DMS53 treated with DMSO at 0.1 percent for 48 hours (cell line): Measurements from ENCODE around the gene C1orf21.

ENCODE experiments used
- DNase-seq: peaks from one replicate; lab custom pipeline; 2025; ENCODE audit not compliant: unreplicated experiment; lab: John Stamatoyannopoulos, UW

The C1orf21 gene

GRCh38 chr1:184483101-184483683 lies 96.4 kb downstream of the C1orf21 start:
- DNase-seq = peak; percentile 41

- no peak for DNase-seq
Observed at GRCh38 chr1:184485751-184486723, 99.2 kb downstream of the C1orf21 start.

- DNase-seq = no peak
Observed at GRCh38 chr1:184486761-184487445, 100.1 kb downstream of the C1orf21 start.

- DNase-seq = no peak
Observed at GRCh38 chr1:184487531-184488193, 100.8 kb downstream of the C1orf21 start.

GRCh38 chr1:184489908-184490307 lies 103.1 kb downstream of the C1orf21 start:
- no peak for DNase-seq

GRCh38 chr1:184492536-184492935 lies 105.7 kb downstream of the C1orf21 start:
- DNase-seq = no peak

- DNase-seq = no peak
Observed at GRCh38 chr1:184493987-184494388, 107.2 kb downstream of the C1orf21 start.

GRCh38 chr1:184494929-184495328 lies 108.1 kb downstream of the C1orf21 start:
- no peak for DNase-seq

- no peak for DNase-seq
Observed at GRCh38 chr1:184497959-184498723, 111.3 kb downstream of the C1orf21 start.

GRCh38 chr1:184499616-184500015 lies 112.8 kb downstream of the C1orf21 start:
- no peak for DNase-seq

- no peak for DNase-seq
Observed at GRCh38 chr1:184502161-184502560, 115.3 kb downstream of the C1orf21 start.

GRCh38 chr1:184503221-184503749 lies 116.5 kb downstream of the C1orf21 start:
- DNase-seq = no peak

GRCh38 chr1:184504040-184504954 lies 117.5 kb downstream of the C1orf21 start:
- DNase-seq = no peak

GRCh38 chr1:184504955-184505338 lies 118.1 kb downstream of the C1orf21 start:
- DNase-seq = no peak

- no peak for DNase-seq
Observed at GRCh38 chr1:184506481-184506880, 119.7 kb downstream of the C1orf21 start.

- no peak for DNase-seq
Observed at GRCh38 chr1:184507165-184507564, 120.3 kb downstream of the C1orf21 start.

GRCh38 chr1:184507604-184508280 lies 120.9 kb downstream of the C1orf21 start:
- no peak for DNase-seq

GRCh38 chr1:184509105-184509504 lies 122.3 kb downstream of the C1orf21 start:
- no peak for DNase-seq

- DNase-seq = no peak
Observed at GRCh38 chr1:184510110-184510509, 123.3 kb downstream of the C1orf21 start.
